NCI-H226 (cell line): ENCODE results near the gene XKRX.

ENCODE experiments used
- DNase-seq: peaks from one replicate; pipeline ENCODE4 v3.0.0-alpha.2; 2015

XKRX gene

GRCh38 chrX:100883654-100884053, 45.1 kb downstream of the XKRX start:
- DNase-seq = no peak

- DNase-seq = no peak
Observed at GRCh38 chrX:100880368-100880767, 48.3 kb downstream of the XKRX start.

- DNase-seq = peak; percentile 74
Observed at GRCh38 chrX:100874325-100874724, 54.4 kb downstream of the XKRX start, which contains the start of gene NOX1. NOX1 (minus strand) TSS chrX:100874359; CDS start chrX:100874139, 220 bp downstream.

- peak; percentile 80 for DNase-seq
Observed at GRCh38 chrX:100871594-100872560, 56.8 kb downstream of the XKRX start.

- no peak for DNase-seq
Observed at GRCh38 chrX:100870527-100870926, 58.2 kb downstream of the XKRX start.

GRCh38 chrX:100868273-100868672, 60.4 kb downstream of the XKRX start:
- no peak for DNase-seq

GRCh38 chrX:100864657-100865391, 63.9 kb downstream of the XKRX start:
- peak; percentile 36 for DNase-seq
